ENCODE results near the gene ZPBP.

ZPBP gene

GRCh38 chr7:49974035-49974434 is 119.0 kb downstream of the ZPBP start:
- TF ChIP-seq CTCF (conservative IDR thresholded peaks at IDR 0.05) (no peak), ZFX (IDR thresholded peaks at IDR 0.05) (no peak)

GRCh38 chr7:49937608-49938007 is 155.4 kb downstream of the ZPBP start:
- H3K27ac ChIP-seq, result no peak overlapping the region
- TF ChIP-seq ZFX (IDR thresholded peaks at IDR 0.05) (no peak), CTCF (conservative IDR thresholded peaks at IDR 0.05) (no peak)

More at GRCh38 chr7:49974035-49974434, 119.0 kb downstream of the ZPBP start:
- H3K27ac ChIP-seq, result no peak overlapping the region

GRCh38 chr7:49931627-49932026 is 161.4 kb downstream of the ZPBP start:
- no peak for TF ChIP-seq CTCF (conservative IDR thresholded peaks at IDR 0.05)
- TF ChIP-seq ZFX (IDR thresholded peaks at IDR 0.05), result no peak
- H3K27ac ChIP-seq, result no peak overlapping the region

- TF ChIP-seq CTCF (conservative IDR thresholded peaks at IDR 0.05) (no peak), ZFX (IDR thresholded peaks at IDR 0.05) (no peak)
- no peak overlapping the region for H3K27ac ChIP-seq
Measured at GRCh38 chr7:49928787-49929186, 164.3 kb downstream of the ZPBP start.

GRCh38 chr7:49927631-49928030 is 165.4 kb downstream of the ZPBP start:
- no peak for TF ChIP-seq CTCF (conservative IDR thresholded peaks at IDR 0.05)
- TF ChIP-seq ZFX (IDR thresholded peaks at IDR 0.05), result no peak
- no peak overlapping the region for H3K27ac ChIP-seq

- no peak for TF ChIP-seq ZFX (IDR thresholded peaks at IDR 0.05)
- TF ChIP-seq CTCF (conservative IDR thresholded peaks at IDR 0.05), result no peak
- H3K27ac ChIP-seq, result no peak overlapping the region
Measured at GRCh38 chr7:49926720-49927119, 166.3 kb downstream of the ZPBP start.

GRCh38 chr7:49911909-49912308 is 181.1 kb downstream of the ZPBP start:
- no peak overlapping the region for H3K27ac ChIP-seq
- TF ChIP-seq ZFX (IDR thresholded peaks at IDR 0.05) (no peak), CTCF (conservative IDR thresholded peaks at IDR 0.05) (no peak)
